SK-N-SH (cell line): ENCODE results near the gene PAXIP1. TPM values are rescaled to one million over a fixed set of nuclear protein-coding genes. Genes with fewer than 3 reads are reported as not detected.

Source experiments
- CTCF ChIA-PET: fragments of 300-600, 350-600 bp; formaldehyde crosslinking; extraction: SDS; loops from one replicate; lab custom pipeline; 2021; lab: Yijun Ruan, JAX
- POLR2A ChIA-PET: fragments of 350-600 bp; sonication (Branson Sonifier 250); formaldehyde crosslinking; extraction: SDS; loops from one replicate; lab custom pipeline; 2020; ENCODE audit warnings: antibody characterized with exemption, inconsistent platforms; lab: Yijun Ruan, JAX
- DNase-seq: peaks from one replicate; pipeline ENCODE4 v3.0.0; 2012
- H2AFZ ChIP-seq: fragments of 200-600 bp; sonication (generic); 2 replicates; pipeline ENCODE4 v1.8.1; 2016; ENCODE audit warnings: antibody characterized with exemption, mild to moderate bottlenecking, low read depth
- H3F3A ChIP-seq: fragments of 200-600 bp; sonication (generic); replicated peaks from 2 replicates; pipeline ENCODE3; 2016; ENCODE audit warnings: antibody characterized with exemption, mild to moderate bottlenecking; ENCODE audit not compliant: insufficient read depth
- H3K27ac ChIP-seq, 2 experiments: fragments of 200-500 bp in 1 of 2; fragments of 200-600 bp in 1 of 2; sonication (Bioruptor generic) in 1 of 2; sonication (generic), shearing (Covaris generic) in 1 of 2; 2 replicates each; pipeline versions ENCODE4 v1.5.1 to v1.6.1; 2014 to 2016; ENCODE audit warnings: low read depth in 2 of 2, inconsistent platforms in 1 of 2, low read length in 1 of 2, mild to moderate bottlenecking in 1 of 2, mixed read lengths in 1 of 2
- H3K27me3 ChIP-seq: fragments of 200-600 bp; sonication (generic), shearing (Covaris generic); 2 replicates; pipeline ENCODE4 v1.6.1; 2016; ENCODE audit warnings: mixed run types; ENCODE audit not compliant: insufficient read depth
- H3K36me3 ChIP-seq, 2 experiments: fragments of 200-500 bp in 1 of 2; fragments of 200-600 bp in 1 of 2; sonication (Bioruptor generic) in 1 of 2; sonication (generic) in 1 of 2; replicated peaks in 1 of 2; 2 replicates each; pipeline versions ENCODE3 to v1.5.1; 2014 to 2016; ENCODE audit warnings: low read length in 1 of 2, mild to moderate bottlenecking in 1 of 2; ENCODE audit not compliant: insufficient read depth in 2 of 2, control insufficient read depth in 1 of 2
- H3K4me1 ChIP-seq, 2 experiments: fragments of 200-500 bp in 1 of 2; fragments of 200-600 bp in 1 of 2; sonication (Bioruptor generic) in 1 of 2; sonication (generic), shearing (Covaris generic) in 1 of 2; 2 replicates each; pipeline versions ENCODE4 v1.5.1 to v1.6.1; 2014 to 2016; ENCODE audit warnings: low read depth in 1 of 2, low read length in 1 of 2, mixed run types in 1 of 2; ENCODE audit not compliant: insufficient read depth in 2 of 2, control insufficient read depth in 1 of 2
- H3K4me2 ChIP-seq: fragments of 200-600 bp; sonication (generic), shearing (Covaris generic); 2 replicates; pipeline ENCODE4 v1.6.1; 2017; ENCODE audit warnings: mixed run types
- H3K4me3 ChIP-seq, 2 experiments: fragments of 200-500 bp in 1 of 2; fragments of 200-600 bp in 1 of 2; sonication (Bioruptor generic) in 1 of 2; sonication (generic), shearing (Covaris generic) in 1 of 2; 2 replicates each; pipeline versions ENCODE4 v1.5.1 to v1.8.1; 2014 to 2016; ENCODE audit warnings: low read depth in 2 of 2, inconsistent platforms in 1 of 2, low read length in 1 of 2, mild to moderate bottlenecking in 1 of 2, mixed read lengths in 1 of 2, moderate library complexity in 1 of 2
- H3K79me2 ChIP-seq: fragments of 200-600 bp; sonication (generic); 2 replicates; pipeline ENCODE4 v1.8.1; 2017; ENCODE audit warnings: mild to moderate bottlenecking; ENCODE audit not compliant: insufficient read depth
- H3K9ac ChIP-seq: fragments of 200-600 bp; sonication (generic); 2 replicates; pipeline ENCODE4 v1.6.1; 2017; ENCODE audit warnings: mixed run types
- H3K9me2 ChIP-seq: fragments of 200-600 bp; sonication (generic); 2 replicates; pipeline ENCODE4 v1.6.1; 2017; ENCODE audit warnings: mixed run types
- H3K9me3 ChIP-seq: fragments of 200-600 bp; sonication (generic); 2 replicates; pipeline ENCODE4 v1.6.1; 2017; ENCODE audit warnings: mixed run types, mild to moderate bottlenecking, moderate library complexity
- H4K20me1 ChIP-seq: fragments of 200-600 bp; sonication (generic); 2 replicates; pipeline ENCODE4 v1.6.1; 2017; ENCODE audit warnings: mild to moderate bottlenecking, mixed run types; ENCODE audit not compliant: insufficient read depth
- CTCF ChIP-seq: fragments of 200-600 bp; sonication (generic); IDR thresholded peaks from 2 replicates; pipeline ENCODE4 v1.6.1; 2017; ENCODE audit warnings: antibody characterized with exemption, mild to moderate bottlenecking, moderate library complexity
- FOSL2 ChIP-seq: IDR thresholded peaks from 2 replicates; pipeline ENCODE4 v1.4.0; 2012; ENCODE audit warnings: low read depth, mild to moderate bottlenecking, moderate library complexity, borderline replicate concordance
- FOXJ3 ChIP-seq: sonication (generic); formaldehyde crosslinking; IDR thresholded peaks from 2 replicates; pipeline ENCODE4 v1.5.1; 2020; ENCODE audit warnings: mild to moderate bottlenecking, missing genetic modification reagents
- GABPA ChIP-seq: IDR thresholded peaks from 2 replicates; pipeline ENCODE4 v1.4.0; 2012; ENCODE audit warnings: low read depth, mild to moderate bottlenecking
- IRF3 ChIP-seq: fragments of 150-350 bp; IDR thresholded peaks from 2 replicates; pipeline ENCODE4 v1.6.1; 2016; ENCODE audit warnings: mild to moderate bottlenecking, low read depth, low read length
- MAX ChIP-seq: IDR thresholded peaks from 2 replicates; pipeline ENCODE4 v1.4.0; 2012; ENCODE audit warnings: low read depth
- MXI1 ChIP-seq: IDR thresholded peaks from 2 replicates; pipeline ENCODE4 v1.6.1; 2012; ENCODE audit warnings: mild to moderate bottlenecking, low read depth, low read length, improper control_type of control experiment
- RAD21 ChIP-seq: IDR thresholded peaks from 2 replicates; pipeline ENCODE4 v1.6.1; 2012; ENCODE audit warnings: mild to moderate bottlenecking, low read length
- RCOR1 ChIP-seq: fragments of 150-350 bp; IDR thresholded peaks from 2 replicates; pipeline ENCODE4 v1.6.1; 2017; ENCODE audit warnings: antibody characterized with exemption, low read length
- RFX5 ChIP-seq: IDR thresholded peaks from 2 replicates; pipeline ENCODE4 v1.6.1; 2012; ENCODE audit warnings: mild to moderate bottlenecking, improper control_type of control experiment, low read length
- RXRA ChIP-seq: IDR thresholded peaks from 2 replicates; pipeline ENCODE4 v1.4.0; 2012; ENCODE audit warnings: low read depth, mild to moderate bottlenecking, borderline replicate concordance
- SIN3A ChIP-seq: IDR thresholded peaks from 2 replicates; pipeline ENCODE4 v1.6.1; 2012; ENCODE audit warnings: low read depth, mild to moderate bottlenecking, low read length, moderate library complexity, borderline replicate concordance
- YY1 ChIP-seq: IDR thresholded peaks from 2 replicates; pipeline ENCODE4 v1.4.0; 2012; ENCODE audit warnings: low read depth, mild to moderate bottlenecking
- ZBTB33 ChIP-seq: IDR thresholded peaks from 2 replicates; pipeline ENCODE4 v1.4.0; 2012; ENCODE audit warnings: low read depth, borderline replicate concordance
- WGBS: methylation state at CpG from one replicate; pipeline ENCODE4 v1.1.6; 2017; ENCODE audit warnings: low lambda C conversion rate; 5-methylcytosine and 5-hydroxymethylcytosine counted together
- polyA plus RNA-seq, 3 experiments: library from polyadenylated mRNA; depleted of rRNA; stranded (reverse); fragments of >200 nt; gene quantifications; 2 replicates each; pipeline ENCODE4 v1.2.3, GENCODE V29; 2012

PAXIP1 gene
- polyA plus RNA-seq, 1 of the 3 experiments (the other 2 are of a cell fraction) = 9.2 TPM

- peak overlapping the region; percentile 99 for H2AFZ ChIP-seq
- ChIA-PET CTCF (interaction anchor here (1.0 to 4.8 kb wide), 12 partner anchors 11 to 670 kb away, joined by 3 to 153 read pairs (median 21); no protein-coding TSS in a partner anchor), POLR2A (interaction anchor here (0.7 kb wide), 1 partner anchor 745 kb away, joined by 4 read pairs; no protein-coding TSS in a partner anchor)
- no peak for TF ChIP-seq ZBTB33
- H3K27ac ChIP-seq = no peak overlapping the region
- no peak for DNase-seq
- H3K9me2 ChIP-seq = no peaks in the 10 kb centered on the region
- peak overlapping the region; percentile 61 to 70 for H3K4me3 ChIP-seq
- H3K9me3 ChIP-seq = no peaks in the 10 kb centered on the region; the same call in 1 of the 2 replicates
- no peaks in the 10 kb centered on the region for H4K20me1 ChIP-seq
- no peaks in the 10 kb centered on the region for H3K27me3 ChIP-seq
- 82% methylated on average over 9 of the region's 9 CpGs for WGBS
- no peaks in the 10 kb centered on the region for H3K79me2 ChIP-seq
- no peaks in the 10 kb centered on the region for H3K36me3 ChIP-seq
- H3F3A ChIP-seq = no peaks in the 10 kb centered on the region
- peaks cover 0 to 5% of the 10 kb centered on the region in 2 experiments; a peak in 1 of 4 replicates for H3K4me1 ChIP-seq
- H3K4me2 ChIP-seq = peak overlapping the region; percentile 91
- peak overlapping the region; percentile 50 for H3K9ac ChIP-seq
Measured at GRCh38 chr7:154929006-154929726, 73.8 kb downstream of the PAXIP1 start.

GRCh38 chr7:154928136-154929005 lies 74.6 kb downstream of the PAXIP1 start:
- no peak for TF ChIP-seq FOSL2
- 0 out of 2 replicates have a peak, but pooled peaks have one; percentile 31 for TF ChIP-seq RCOR1
- no peak for TF ChIP-seq FOXJ3 (CRISPR knock-in tag)
- TF ChIP-seq RAD21 = no peak
- no peak; the same call in 1 of the 2 replicates for TF ChIP-seq MXI1
- TF ChIP-seq IRF3 = peak; percentile 43; the same call in 1 of the 2 replicates
- no peak for TF ChIP-seq ZBTB33
- TF ChIP-seq MAX = peak; percentile 37; the same call in 1 of the 2 replicates
- TF ChIP-seq RFX5 = peak; percentile 69
- no peak for TF ChIP-seq SIN3A
- TF ChIP-seq CTCF = no peak
- peak; percentile 82; the same call in 1 of the 2 replicates for TF ChIP-seq YY1
- TF ChIP-seq GABPA = no peak
- no peak for TF ChIP-seq RXRA
- Histone ChIP-seq H3K4me3 (peak overlapping the region; percentile 61 to 70), H3K4me1 (peaks cover 0 to 5% of the 10 kb centered on the region in 2 experiments; a peak in 1 of 4 replicates), H2AFZ (peak overlapping the region; percentile 99), H3K27ac (peak overlapping the region in 1 of 2 experiments; percentile 44; a peak in 1 of 4 replicates), H3K36me3 (no peaks in the 10 kb centered on the region), H3F3A (no peaks in the 10 kb centered on the region), H3K9ac (peak overlapping the region; percentile 50), H4K20me1 (no peaks in the 10 kb centered on the region), H3K9me3 (no peaks in the 10 kb centered on the region), H3K27me3 (no peaks in the 10 kb centered on the region), H3K9me2 (no peaks in the 10 kb centered on the region), H3K79me2 (no peaks in the 10 kb centered on the region), H3K4me2 (peak overlapping the region; percentile 91)
- CTCF ChIA-PET = interaction anchor here (0.6 to 4.8 kb wide), 88 partner anchors 10 to 850 kb away, joined by 3 to 153 read pairs (median 5); partner anchors contain the start of gene INSIG1
- 33% methylated on average over 17 of the region's 17 CpGs for WGBS
- peak; percentile 58 for DNase-seq
- POLR2A ChIA-PET = interaction anchor here (0.7 kb wide), 1 partner anchor 744 kb away, joined by 4 read pairs; no protein-coding TSS in a partner anchor
